Panc1 (cell line): ENCODE results near the gene CTSK. TPM values are rescaled to one million over a fixed set of nuclear protein-coding genes. Genes with fewer than 3 reads are reported as not detected.

Source experiments
- ATAC-seq: fragments of 200-7000 bp; cut with Tn5 transposase; 2 replicates; pipeline ENCODE4 v1.9.1; 2020; ENCODE audit warnings: mild to moderate bottlenecking, moderate library complexity
- BruUV-seq: library from RNA; stranded (reverse); fragments of 400-500 nt; replicated peaks from 2 replicates; lab custom pipeline; 2021; lab: Mats Ljungman, UMichigan
- CTCF ChIA-PET: fragments of 300-600 bp; sonication (Branson Sonifier 250); formaldehyde crosslinking; loops from one replicate; lab custom pipeline; 2022; ENCODE audit warnings: antibody characterized with exemption; lab: Charles Lee
- POLR2A ChIA-PET: fragments of 300-600 bp; sonication (Branson Sonifier 250); formaldehyde crosslinking; loops from one replicate; lab custom pipeline; 2022; ENCODE audit warnings: antibody characterized with exemption; lab: Charles Lee
- DNase-seq: peaks from one replicate; pipeline ENCODE4 v3.0.0-alpha.2; 2010; ENCODE audit warnings: low read depth, low spot score
- H3K27ac ChIP-seq: 2 replicates; pipeline ENCODE4 v1.5.1; 2011; ENCODE audit warnings: mild to moderate bottlenecking, low read length, inconsistent platforms
- H3K27me3 ChIP-seq: fragments of 200-500 bp; sonication (Bioruptor generic); 2 replicates; pipeline ENCODE4 v1.6.0; 2014; ENCODE audit warnings: low read length, inconsistent platforms; ENCODE audit not compliant: control insufficient read depth, insufficient read depth
- H3K36me3 ChIP-seq: fragments of 200-500 bp; sonication (Bioruptor generic); 2 replicates; pipeline ENCODE4 v1.5.1; 2014; ENCODE audit warnings: inconsistent platforms, mild to moderate bottlenecking, low read length, moderate library complexity; ENCODE audit not compliant: control insufficient read depth, insufficient read depth
- H3K4me1 ChIP-seq: 2 replicates; pipeline ENCODE4 v1.5.1; 2011; ENCODE audit warnings: inconsistent platforms, mild to moderate bottlenecking, low read length, moderate library complexity; ENCODE audit not compliant: control insufficient read depth, insufficient read depth
- H3K4me3 ChIP-seq, 2 experiments: 2 replicates each; pipeline ENCODE4 v1.5.1; 2011 to 2012; ENCODE audit warnings: low read depth in 2 of 2, low read length in 2 of 2, mild to moderate bottlenecking in 2 of 2, inconsistent platforms in 1 of 2, moderate library complexity in 1 of 2
- H3K9me3 ChIP-seq: fragments of 200-500 bp; sonication (Bioruptor generic); 2 replicates; pipeline ENCODE4 v1.5.1; 2014; ENCODE audit warnings: low read depth, mild to moderate bottlenecking, inconsistent platforms, low read length, moderate library complexity; ENCODE audit not compliant: control insufficient read depth, insufficient read depth
- POLR2AphosphoS5 ChIP-seq: IDR thresholded peaks from 2 replicates; pipeline ENCODE4 v1.6.1; 2012; ENCODE audit warnings: mild to moderate bottlenecking, low read depth, low read length, moderate library complexity
- SIN3A ChIP-seq: IDR thresholded peaks from 2 replicates; pipeline ENCODE4 v1.6.1; 2012; ENCODE audit warnings: low read depth, mild to moderate bottlenecking, low read length, moderate library complexity, borderline replicate concordance; ENCODE audit not compliant: insufficient read depth
- TCF7L2 ChIP-seq: IDR thresholded peaks from 2 replicates; pipeline ENCODE4 v1.6.1; 2011; ENCODE audit warnings: mild to moderate bottlenecking, low read depth, low read length, inconsistent platforms
- in situ Hi-C: cut with HindIII; loops from 2 replicates; pipeline ENCODE4 v1.10.0; 2016; ENCODE audit warnings: low sequenced_read_pairs, low pct_unique_long_range_greater_than_20kb
- intact Hi-C: fragments of 100-400 bp; cut with micrococcal nuclease; formaldehyde crosslinking; loops from one replicate; pipeline ENCODE4 v1.10.0; 2022; ENCODE audit not compliant: unreplicated experiment
- total RNA-seq: library from RNA; stranded (reverse); gene quantifications from one replicate; pipeline ENCODE4 v1.2.1, GENCODE V29; 2021; ENCODE audit not compliant: unreplicated experiment
- TF ChIP-seq, protein P1 (sequence below): fragments of 450-650 bp; IDR thresholded peaks from 2 replicates; pipeline ENCODE4 v1.5.1; 2017; ENCODE audit warnings: mild to moderate bottlenecking
- TF ChIP-seq, protein P2 (sequence below), 2 experiments: IDR thresholded peaks; 2 replicates each; pipeline ENCODE4 v1.6.1; 2011 to 2012; ENCODE audit warnings: low read depth in 2 of 2, control low read depth in 1 of 2, low read length in 1 of 2, mild to moderate bottlenecking in 1 of 2, moderate library complexity in 1 of 2; ENCODE audit not compliant: insufficient read depth in 1 of 2

The CTSK gene
- total RNA-seq, 1 experiment from 2014 or later = 4.4 TPM

DNA sequence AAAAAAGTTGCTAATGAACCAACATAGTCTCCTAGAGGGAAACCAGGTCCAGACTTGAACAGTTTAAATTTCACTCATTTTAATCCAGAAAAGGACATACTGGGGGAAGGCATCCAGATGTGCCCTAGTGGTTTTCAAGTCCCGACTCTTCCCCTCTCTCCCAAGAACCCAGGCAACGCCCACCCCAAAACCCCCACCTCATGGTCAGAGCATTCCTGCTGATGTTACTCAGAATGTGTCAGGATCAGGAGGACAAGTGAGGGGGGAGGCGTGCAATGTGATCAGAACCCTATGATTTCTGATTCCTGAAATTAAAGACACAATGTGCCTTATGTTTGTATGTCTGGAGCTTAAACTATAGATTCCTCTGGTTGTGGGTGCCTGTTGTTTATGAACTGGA is 1.6 kb upstream of the CTSK start:
- intact Hi-C loops = loop anchor here (5.0 kb wide), 1 partner anchor 247 kb away; no protein-coding TSS in a partner anchor
- Histone ChIP-seq H3K9me3 (no peaks in the 10 kb centered on the region), H3K4me3 (no peak overlapping the region), H3K27ac (no peak overlapping the region), H3K27me3 (no peaks in the 10 kb centered on the region), H3K4me1 (no peaks in the 10 kb centered on the region), H3K36me3 (peaks cover 16% of the 10 kb centered on the region)
- ChIA-PET POLR2A (interaction anchor here (0.6 kb wide), 1 partner anchor 227 kb away, joined by 3 read pairs; no protein-coding TSS in a partner anchor), CTCF (no interaction called here)
- TF ChIP-seq, protein P1, sequence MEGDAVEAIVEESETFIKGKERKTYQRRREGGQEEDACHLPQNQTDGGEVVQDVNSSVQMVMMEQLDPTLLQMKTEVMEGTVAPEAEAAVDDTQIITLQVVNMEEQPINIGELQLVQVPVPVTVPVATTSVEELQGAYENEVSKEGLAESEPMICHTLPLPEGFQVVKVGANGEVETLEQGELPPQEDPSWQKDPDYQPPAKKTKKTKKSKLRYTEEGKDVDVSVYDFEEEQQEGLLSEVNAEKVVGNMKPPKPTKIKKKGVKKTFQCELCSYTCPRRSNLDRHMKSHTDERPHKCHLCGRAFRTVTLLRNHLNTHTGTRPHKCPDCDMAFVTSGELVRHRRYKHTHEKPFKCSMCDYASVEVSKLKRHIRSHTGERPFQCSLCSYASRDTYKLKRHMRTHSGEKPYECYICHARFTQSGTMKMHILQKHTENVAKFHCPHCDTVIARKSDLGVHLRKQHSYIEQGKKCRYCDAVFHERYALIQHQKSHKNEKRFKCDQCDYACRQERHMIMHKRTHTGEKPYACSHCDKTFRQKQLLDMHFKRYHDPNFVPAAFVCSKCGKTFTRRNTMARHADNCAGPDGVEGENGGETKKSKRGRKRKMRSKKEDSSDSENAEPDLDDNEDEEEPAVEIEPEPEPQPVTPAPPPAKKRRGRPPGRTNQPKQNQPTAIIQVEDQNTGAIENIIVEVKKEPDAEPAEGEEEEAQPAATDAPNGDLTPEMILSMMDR = no peak
- TF ChIP-seq TCF7L2 (no peak), SIN3A (no peak), POLR2AphosphoS5 (no peak)
- TF ChIP-seq, protein P2, sequence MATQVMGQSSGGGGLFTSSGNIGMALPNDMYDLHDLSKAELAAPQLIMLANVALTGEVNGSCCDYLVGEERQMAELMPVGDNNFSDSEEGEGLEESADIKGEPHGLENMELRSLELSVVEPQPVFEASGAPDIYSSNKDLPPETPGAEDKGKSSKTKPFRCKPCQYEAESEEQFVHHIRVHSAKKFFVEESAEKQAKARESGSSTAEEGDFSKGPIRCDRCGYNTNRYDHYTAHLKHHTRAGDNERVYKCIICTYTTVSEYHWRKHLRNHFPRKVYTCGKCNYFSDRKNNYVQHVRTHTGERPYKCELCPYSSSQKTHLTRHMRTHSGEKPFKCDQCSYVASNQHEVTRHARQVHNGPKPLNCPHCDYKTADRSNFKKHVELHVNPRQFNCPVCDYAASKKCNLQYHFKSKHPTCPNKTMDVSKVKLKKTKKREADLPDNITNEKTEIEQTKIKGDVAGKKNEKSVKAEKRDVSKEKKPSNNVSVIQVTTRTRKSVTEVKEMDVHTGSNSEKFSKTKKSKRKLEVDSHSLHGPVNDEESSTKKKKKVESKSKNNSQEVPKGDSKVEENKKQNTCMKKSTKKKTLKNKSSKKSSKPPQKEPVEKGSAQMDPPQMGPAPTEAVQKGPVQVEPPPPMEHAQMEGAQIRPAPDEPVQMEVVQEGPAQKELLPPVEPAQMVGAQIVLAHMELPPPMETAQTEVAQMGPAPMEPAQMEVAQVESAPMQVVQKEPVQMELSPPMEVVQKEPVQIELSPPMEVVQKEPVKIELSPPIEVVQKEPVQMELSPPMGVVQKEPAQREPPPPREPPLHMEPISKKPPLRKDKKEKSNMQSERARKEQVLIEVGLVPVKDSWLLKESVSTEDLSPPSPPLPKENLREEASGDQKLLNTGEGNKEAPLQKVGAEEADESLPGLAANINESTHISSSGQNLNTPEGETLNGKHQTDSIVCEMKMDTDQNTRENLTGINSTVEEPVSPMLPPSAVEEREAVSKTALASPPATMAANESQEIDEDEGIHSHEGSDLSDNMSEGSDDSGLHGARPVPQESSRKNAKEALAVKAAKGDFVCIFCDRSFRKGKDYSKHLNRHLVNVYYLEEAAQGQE (IDR thresholded peaks at IDR 0.05; ENCODE audit: insufficient read depth in 1 of 2, low read depth in 2 of 2, low read length in 1 of 2) = no peak
- no TSS peak for BruUV-seq
- in situ Hi-C loops = no loop called here
- DNase-seq = no peak
- ATAC-seq = no peak

GRCh38 chr1:150808846-150809245 is 786 bp upstream of the CTSK start:
- peaks cover 12% of the 10 kb centered on the region for H3K36me3 ChIP-seq
- H3K27ac ChIP-seq = no peak overlapping the region
- ATAC-seq = no peak
- intact Hi-C loops (no loop called here), in situ Hi-C loops (no loop called here)
- no TSS peak for BruUV-seq
- H3K27me3 ChIP-seq = no peaks in the 10 kb centered on the region
- H3K4me3 ChIP-seq = no peak overlapping the region
- CTCF ChIA-PET = interaction anchor here (0.6 kb wide), 1 partner anchor 276 kb away, joined by 3 read pairs; no protein-coding TSS in a partner anchor
- TF ChIP-seq TCF7L2 = no peak
- TF ChIP-seq POLR2AphosphoS5 = no peak
- TF ChIP-seq, protein P2 (IDR thresholded peaks at IDR 0.05; ENCODE audit: insufficient read depth in 1 of 2, low read depth in 2 of 2, low read length in 1 of 2) = no peak
- TF ChIP-seq, protein P1 = no peak
- DNase-seq = no peak
- POLR2A ChIA-PET = no interaction called here
- H3K4me1 ChIP-seq = no peaks in the 10 kb centered on the region
- H3K9me3 ChIP-seq = no peaks in the 10 kb centered on the region
